Prostate gland (tissue), 2 donors: ENCODE measurements around the gene SFXN1.

Source experiments
- CTCF ChIP-seq, 4 experiments: fragments of 200-600 bp in 2 of 4; fragments of 450-650 bp in 2 of 4; sonication (generic) in 2 of 4; IDR thresholded peaks; 1 replicate in 3 of 4; 2 replicates in 1 of 4; pipeline ENCODE4 v1.5.1; 2016 to 2019; ENCODE audit warnings: antibody characterized with exemption in 4 of 4, mild to moderate bottlenecking in 2 of 4, moderate library complexity in 2 of 4
- POLR2A ChIP-seq: fragments of 450-650 bp; IDR thresholded peaks from one replicate; pipeline ENCODE4 v1.6.1; 2016; ENCODE audit warnings: antibody characterized with exemption, mild to moderate bottlenecking
- POLR2AphosphoS5 ChIP-seq: sonication (generic); formaldehyde crosslinking; IDR thresholded peaks from one replicate; pipeline ENCODE4 v1.6.1; 2017; ENCODE audit warnings: antibody characterized with exemption

- TF ChIP-seq POLR2A (no peak), CTCF (IDR thresholded peaks at IDR 0.05) (no peak), POLR2AphosphoS5 (no peak)
Measured at GRCh38 chr5:175467983-175468690, 10.2 kb upstream of the SFXN1 start.
